ENCODE measurements around the gene TCFL5. TPM values are rescaled to one million over a fixed set of nuclear protein-coding genes. Genes with fewer than 3 reads are reported as not detected.
A peak's percentile ranks its signal among the peaks of the same experiment; 100 is the strongest.

Gene TCFL5
- total RNA-seq, 1 experiment from 2014 or later, result 20.4 TPM

DNA sequence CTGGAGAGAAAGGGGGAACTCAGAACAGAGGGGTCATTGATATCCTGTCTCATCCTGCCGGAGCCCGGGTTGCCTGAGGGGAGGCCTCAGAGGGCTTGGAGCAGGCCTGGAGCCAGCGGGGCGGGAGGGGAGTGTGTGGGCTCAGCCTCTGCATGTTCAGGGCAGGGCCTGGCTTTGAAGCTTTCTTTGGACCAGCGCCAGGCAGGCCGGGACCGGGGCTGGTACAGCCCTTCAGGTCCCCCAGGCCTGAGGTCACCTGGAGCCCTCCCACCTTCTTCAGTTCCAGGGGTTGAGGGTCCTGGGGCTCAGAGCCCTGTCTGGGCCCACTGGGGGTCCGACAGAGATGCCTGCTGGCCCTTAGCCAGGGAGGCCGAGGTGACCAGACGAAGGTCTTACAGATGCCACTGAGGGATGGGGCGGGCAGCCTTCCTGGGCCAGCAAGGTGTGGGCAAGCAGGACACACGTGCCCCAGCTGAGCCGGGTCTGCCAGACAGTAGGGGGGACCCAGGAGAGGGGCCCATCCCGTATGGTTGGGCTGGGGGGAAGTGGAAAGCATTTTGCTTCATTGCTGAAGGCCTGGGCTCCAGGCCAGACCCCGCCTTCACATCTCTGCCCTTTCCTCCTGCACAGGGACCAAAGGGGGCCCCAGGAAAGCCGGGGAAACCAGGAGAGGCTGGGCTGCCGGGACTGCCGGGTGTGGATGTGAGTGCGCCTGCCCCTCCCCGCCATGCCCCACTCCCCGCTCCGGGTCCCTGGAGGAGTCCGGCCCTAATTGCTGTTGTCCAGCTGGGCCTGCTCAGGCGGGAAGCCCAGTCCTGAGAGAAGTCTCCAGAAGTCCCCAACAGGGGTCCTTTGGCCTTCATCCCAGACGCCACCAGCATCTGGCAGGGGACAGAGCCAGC, 42.8 kb downstream of the TCFL5 start:
- ATAC-seq, result no peak
- ChIA-PET POLR2A (no interaction called here), CTCF (interaction anchor here (1.2 kb wide), 1 partner anchor 176 kb away, joined by 3 read pairs; the partner anchor contains the start of gene SLCO4A1)
- no peaks in the 10 kb centered on the region for H3K36me3 Mint-ChIP-seq
- peak overlapping the region; percentile 49 for H3K4me3 Mint-ChIP-seq
- DNase-seq (ENCODE audit: low spot score), result no peak
- no peaks in the 10 kb centered on the region; the same call in 1 of the 2 replicates for H3K27me3 Mint-ChIP-seq (ENCODE audit: low read depth)
- no peak for TF ChIP-seq TCF7 (CRISPR knock-in tag; IDR thresholded peaks at IDR 0.05; ENCODE audit: low read depth)
- TF ChIP-seq, protein P1, sequence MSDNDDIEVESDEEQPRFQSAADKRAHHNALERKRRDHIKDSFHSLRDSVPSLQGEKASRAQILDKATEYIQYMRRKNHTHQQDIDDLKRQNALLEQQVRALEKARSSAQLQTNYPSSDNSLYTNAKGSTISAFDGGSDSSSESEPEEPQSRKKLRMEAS (CRISPR knock-in tag; IDR thresholded peaks at IDR 0.05), result no peak
- no peak for TF ChIP-seq MXD4 (CRISPR knock-in tag; IDR thresholded peaks at IDR 0.05; ENCODE audit: borderline replicate concordance)
- no peak for TF ChIP-seq ZNF263 (CRISPR knock-in tag; IDR thresholded peaks at IDR 0.05; ENCODE audit: low read depth)
- no peak for TF ChIP-seq ETV6 (CRISPR knock-in tag; IDR thresholded peaks at IDR 0.05)
- TF ChIP-seq, protein P2, sequence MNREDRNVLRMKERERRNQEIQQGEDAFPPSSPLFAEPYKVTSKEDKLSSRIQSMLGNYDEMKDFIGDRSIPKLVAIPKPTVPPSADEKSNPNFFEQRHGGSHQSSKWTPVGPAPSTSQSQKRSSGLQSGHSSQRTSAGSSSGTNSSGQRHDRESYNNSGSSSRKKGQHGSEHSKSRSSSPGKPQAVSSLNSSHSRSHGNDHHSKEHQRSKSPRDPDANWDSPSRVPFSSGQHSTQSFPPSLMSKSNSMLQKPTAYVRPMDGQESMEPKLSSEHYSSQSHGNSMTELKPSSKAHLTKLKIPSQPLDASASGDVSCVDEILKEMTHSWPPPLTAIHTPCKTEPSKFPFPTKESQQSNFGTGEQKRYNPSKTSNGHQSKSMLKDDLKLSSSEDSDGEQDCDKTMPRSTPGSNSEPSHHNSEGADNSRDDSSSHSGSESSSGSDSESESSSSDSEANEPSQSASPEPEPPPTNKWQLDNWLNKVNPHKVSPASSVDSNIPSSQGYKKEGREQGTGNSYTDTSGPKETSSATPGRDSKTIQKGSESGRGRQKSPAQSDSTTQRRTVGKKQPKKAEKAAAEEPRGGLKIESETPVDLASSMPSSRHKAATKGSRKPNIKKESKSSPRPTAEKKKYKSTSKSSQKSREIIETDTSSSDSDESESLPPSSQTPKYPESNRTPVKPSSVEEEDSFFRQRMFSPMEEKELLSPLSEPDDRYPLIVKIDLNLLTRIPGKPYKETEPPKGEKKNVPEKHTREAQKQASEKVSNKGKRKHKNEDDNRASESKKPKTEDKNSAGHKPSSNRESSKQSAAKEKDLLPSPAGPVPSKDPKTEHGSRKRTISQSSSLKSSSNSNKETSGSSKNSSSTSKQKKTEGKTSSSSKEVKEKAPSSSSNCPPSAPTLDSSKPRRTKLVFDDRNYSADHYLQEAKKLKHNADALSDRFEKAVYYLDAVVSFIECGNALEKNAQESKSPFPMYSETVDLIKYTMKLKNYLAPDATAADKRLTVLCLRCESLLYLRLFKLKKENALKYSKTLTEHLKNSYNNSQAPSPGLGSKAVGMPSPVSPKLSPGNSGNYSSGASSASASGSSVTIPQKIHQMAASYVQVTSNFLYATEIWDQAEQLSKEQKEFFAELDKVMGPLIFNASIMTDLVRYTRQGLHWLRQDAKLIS (CRISPR knock-in tag; IDR thresholded peaks at IDR 0.05; ENCODE audit: borderline replicate concordance), result no peak
- no peak for TF ChIP-seq ZNF121 (CRISPR knock-in tag; IDR thresholded peaks at IDR 0.05)
- TF ChIP-seq GTF2I (CRISPR knock-in tag; conservative IDR thresholded peaks at IDR 0.05), result no peak
- TF ChIP-seq, protein P3, sequence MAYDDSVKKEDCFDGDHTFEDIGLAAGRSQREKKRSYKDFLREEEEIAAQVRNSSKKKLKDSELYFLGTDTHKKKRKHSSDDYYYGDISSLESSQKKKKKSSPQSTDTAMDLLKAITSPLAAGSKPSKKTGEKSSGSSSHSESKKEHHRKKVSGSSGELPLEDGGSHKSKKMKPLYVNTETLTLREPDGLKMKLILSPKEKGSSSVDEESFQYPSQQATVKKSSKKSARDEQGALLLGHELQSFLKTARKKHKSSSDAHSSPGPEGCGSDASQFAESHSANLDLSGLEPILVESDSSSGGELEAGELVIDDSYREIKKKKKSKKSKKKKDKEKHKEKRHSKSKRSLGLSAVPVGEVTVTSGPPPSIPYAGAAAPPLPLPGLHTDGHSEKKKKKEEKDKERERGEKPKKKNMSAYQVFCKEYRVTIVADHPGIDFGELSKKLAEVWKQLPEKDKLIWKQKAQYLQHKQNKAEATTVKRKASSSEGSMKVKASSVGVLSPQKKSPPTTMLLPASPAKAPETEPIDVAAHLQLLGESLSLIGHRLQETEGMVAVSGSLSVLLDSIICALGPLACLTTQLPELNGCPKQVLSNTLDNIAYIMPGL (CRISPR knock-in tag; IDR thresholded peaks at IDR 0.05), result no peak
- H3K27ac Mint-ChIP-seq, result no peak overlapping the region
- peaks cover 25% of the 10 kb centered on the region for H3K4me1 Mint-ChIP-seq
- H3K9me3 Mint-ChIP-seq, result no peaks in the 10 kb centered on the region

DNA sequence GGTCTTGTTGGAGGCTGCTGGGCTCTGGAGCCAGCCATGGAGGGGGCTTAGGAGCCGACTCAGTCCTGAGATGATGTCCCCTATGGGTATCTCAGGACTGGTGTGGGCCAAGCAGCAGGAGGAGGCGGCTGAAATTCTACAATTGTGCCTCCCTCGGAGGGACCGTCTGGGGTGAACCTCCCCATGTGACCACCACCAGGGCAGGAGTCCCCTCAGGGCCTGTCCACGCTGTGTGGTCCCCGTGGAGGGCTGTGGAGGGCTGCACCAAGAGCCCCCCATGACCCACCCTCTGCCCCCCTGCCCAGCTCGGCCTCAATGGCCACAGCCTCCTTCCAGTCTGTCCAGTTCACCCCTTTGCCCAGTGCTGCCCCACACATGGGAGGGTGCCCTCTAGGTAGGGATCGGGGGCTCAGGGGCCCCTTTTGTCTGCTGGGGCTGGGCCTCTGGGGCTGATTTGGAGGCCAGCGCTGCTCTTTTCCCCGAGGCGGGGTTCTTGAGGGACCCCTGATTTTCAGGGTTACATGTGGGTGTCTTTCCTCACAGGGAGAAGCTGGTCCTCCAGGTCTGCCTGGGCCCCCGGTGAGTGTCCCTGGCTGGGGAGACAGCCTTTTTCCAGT, 43.5 kb downstream of the TCFL5 start:
- H3K36me3 Mint-ChIP-seq, result no peaks in the 10 kb centered on the region
- TF ChIP-seq SMAD4 (CRISPR knock-in tag; IDR thresholded peaks at IDR 0.05) (no peak), TEAD4 (CRISPR knock-in tag; IDR thresholded peaks at IDR 0.05) (no peak), ZNF263 (CRISPR knock-in tag; IDR thresholded peaks at IDR 0.05; ENCODE audit: low read depth) (no peak), IRF2 (CRISPR knock-in tag; IDR thresholded peaks at IDR 0.05; ENCODE audit: borderline replicate concordance, low read depth) (no peak), MXD4 (CRISPR knock-in tag; IDR thresholded peaks at IDR 0.05; ENCODE audit: borderline replicate concordance) (no peak), KAT7 (CRISPR knock-in tag; IDR thresholded peaks at IDR 0.05; ENCODE audit: borderline replicate concordance) (no peak)
- TF ChIP-seq, protein P4, sequence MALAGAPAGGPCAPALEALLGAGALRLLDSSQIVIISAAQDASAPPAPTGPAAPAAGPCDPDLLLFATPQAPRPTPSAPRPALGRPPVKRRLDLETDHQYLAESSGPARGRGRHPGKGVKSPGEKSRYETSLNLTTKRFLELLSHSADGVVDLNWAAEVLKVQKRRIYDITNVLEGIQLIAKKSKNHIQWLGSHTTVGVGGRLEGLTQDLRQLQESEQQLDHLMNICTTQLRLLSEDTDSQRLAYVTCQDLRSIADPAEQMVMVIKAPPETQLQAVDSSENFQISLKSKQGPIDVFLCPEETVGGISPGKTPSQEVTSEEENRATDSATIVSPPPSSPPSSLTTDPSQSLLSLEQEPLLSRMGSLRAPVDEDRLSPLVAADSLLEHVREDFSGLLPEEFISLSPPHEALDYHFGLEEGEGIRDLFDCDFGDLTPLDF (CRISPR knock-in tag; IDR thresholded peaks at IDR 0.05), result no peak
- TF ChIP-seq, protein P5, sequence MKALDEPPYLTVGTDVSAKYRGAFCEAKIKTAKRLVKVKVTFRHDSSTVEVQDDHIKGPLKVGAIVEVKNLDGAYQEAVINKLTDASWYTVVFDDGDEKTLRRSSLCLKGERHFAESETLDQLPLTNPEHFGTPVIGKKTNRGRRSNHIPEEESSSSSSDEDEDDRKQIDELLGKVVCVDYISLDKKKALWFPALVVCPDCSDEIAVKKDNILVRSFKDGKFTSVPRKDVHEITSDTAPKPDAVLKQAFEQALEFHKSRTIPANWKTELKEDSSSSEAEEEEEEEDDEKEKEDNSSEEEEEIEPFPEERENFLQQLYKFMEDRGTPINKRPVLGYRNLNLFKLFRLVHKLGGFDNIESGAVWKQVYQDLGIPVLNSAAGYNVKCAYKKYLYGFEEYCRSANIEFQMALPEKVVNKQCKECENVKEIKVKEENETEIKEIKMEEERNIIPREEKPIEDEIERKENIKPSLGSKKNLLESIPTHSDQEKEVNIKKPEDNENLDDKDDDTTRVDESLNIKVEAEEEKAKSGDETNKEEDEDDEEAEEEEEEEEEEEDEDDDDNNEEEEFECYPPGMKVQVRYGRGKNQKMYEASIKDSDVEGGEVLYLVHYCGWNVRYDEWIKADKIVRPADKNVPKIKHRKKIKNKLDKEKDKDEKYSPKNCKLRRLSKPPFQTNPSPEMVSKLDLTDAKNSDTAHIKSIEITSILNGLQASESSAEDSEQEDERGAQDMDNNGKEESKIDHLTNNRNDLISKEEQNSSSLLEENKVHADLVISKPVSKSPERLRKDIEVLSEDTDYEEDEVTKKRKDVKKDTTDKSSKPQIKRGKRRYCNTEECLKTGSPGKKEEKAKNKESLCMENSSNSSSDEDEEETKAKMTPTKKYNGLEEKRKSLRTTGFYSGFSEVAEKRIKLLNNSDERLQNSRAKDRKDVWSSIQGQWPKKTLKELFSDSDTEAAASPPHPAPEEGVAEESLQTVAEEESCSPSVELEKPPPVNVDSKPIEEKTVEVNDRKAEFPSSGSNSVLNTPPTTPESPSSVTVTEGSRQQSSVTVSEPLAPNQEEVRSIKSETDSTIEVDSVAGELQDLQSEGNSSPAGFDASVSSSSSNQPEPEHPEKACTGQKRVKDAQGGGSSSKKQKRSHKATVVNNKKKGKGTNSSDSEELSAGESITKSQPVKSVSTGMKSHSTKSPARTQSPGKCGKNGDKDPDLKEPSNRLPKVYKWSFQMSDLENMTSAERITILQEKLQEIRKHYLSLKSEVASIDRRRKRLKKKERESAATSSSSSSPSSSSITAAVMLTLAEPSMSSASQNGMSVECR (CRISPR knock-in tag; IDR thresholded peaks at IDR 0.05; ENCODE audit: borderline replicate concordance), result no peak
- TF ChIP-seq, protein P6, sequence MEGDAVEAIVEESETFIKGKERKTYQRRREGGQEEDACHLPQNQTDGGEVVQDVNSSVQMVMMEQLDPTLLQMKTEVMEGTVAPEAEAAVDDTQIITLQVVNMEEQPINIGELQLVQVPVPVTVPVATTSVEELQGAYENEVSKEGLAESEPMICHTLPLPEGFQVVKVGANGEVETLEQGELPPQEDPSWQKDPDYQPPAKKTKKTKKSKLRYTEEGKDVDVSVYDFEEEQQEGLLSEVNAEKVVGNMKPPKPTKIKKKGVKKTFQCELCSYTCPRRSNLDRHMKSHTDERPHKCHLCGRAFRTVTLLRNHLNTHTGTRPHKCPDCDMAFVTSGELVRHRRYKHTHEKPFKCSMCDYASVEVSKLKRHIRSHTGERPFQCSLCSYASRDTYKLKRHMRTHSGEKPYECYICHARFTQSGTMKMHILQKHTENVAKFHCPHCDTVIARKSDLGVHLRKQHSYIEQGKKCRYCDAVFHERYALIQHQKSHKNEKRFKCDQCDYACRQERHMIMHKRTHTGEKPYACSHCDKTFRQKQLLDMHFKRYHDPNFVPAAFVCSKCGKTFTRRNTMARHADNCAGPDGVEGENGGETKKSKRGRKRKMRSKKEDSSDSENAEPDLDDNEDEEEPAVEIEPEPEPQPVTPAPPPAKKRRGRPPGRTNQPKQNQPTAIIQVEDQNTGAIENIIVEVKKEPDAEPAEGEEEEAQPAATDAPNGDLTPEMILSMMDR (IDR thresholded peaks at IDR 0.05), result no peak
- TF ChIP-seq, protein P7, sequence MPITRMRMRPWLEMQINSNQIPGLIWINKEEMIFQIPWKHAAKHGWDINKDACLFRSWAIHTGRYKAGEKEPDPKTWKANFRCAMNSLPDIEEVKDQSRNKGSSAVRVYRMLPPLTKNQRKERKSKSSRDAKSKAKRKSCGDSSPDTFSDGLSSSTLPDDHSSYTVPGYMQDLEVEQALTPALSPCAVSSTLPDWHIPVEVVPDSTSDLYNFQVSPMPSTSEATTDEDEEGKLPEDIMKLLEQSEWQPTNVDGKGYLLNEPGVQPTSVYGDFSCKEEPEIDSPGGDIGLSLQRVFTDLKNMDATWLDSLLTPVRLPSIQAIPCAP (CRISPR knock-in tag; IDR thresholded peaks at IDR 0.05), result no peak

More for the DNA sequence above, 43.5 kb downstream of the TCFL5 start:
- ATAC-seq (no peak), DNase-seq (ENCODE audit: low spot score) (no peak)
- peak overlapping the region; percentile 49 for H3K4me3 Mint-ChIP-seq
- H3K27me3 Mint-ChIP-seq (ENCODE audit: low read depth), result no peaks in the 10 kb centered on the region; the same call in 1 of the 2 replicates
- POLR2A ChIA-PET, result no interaction called here
- H3K4me1 Mint-ChIP-seq, result peaks cover 18% of the 10 kb centered on the region
- no peaks in the 10 kb centered on the region for H3K9me3 Mint-ChIP-seq
- CTCF ChIA-PET, result interaction anchor here (1.2 kb wide), 1 partner anchor 175 kb away, joined by 3 read pairs; the partner anchor contains the start of gene SLCO4A1
- no peak overlapping the region for H3K27ac Mint-ChIP-seq

Data from WTC11 (cell line).